Right lobe of liver (tissue), 6 donors: ENCODE results near the gene F11. TPM values are rescaled to one million over a fixed set of nuclear protein-coding genes. Genes with fewer than 3 reads are reported as not detected.

ENCODE experiments used
- ATAC-seq, 4 donors: fragments of 200-7000 bp; cut with Tn5 transposase; one replicate each; pipeline ENCODE4 v1.9.1; 2020; ENCODE audit warnings: mild to moderate bottlenecking in 4 of 4, moderate library complexity in 4 of 4
- DNase-seq, 3 donors: peaks; one replicate each; pipeline ENCODE4 v3.0.0-alpha.2; 2020
- H3K27ac ChIP-seq, 3 donors: fragments of 200-600 bp; one replicate each; pipeline ENCODE4 v1.8.0; 2022
- H3K27me3 ChIP-seq, 2 donors: fragments of 200-600 bp; one replicate each; pipeline ENCODE4 v1.8.0; 2022
- H3K36me3 ChIP-seq, 4 donors: fragments of 200-600 bp; sonication (generic) in 1 of 4; one replicate each; pipeline versions ENCODE4 v1.5.1 to v1.8.0; 2017 to 2022; ENCODE audit warnings: control low read depth in 1 of 4
- H3K4me1 ChIP-seq, 4 donors: fragments of 200-600 bp; sonication (generic) in 1 of 4; one replicate each; pipeline versions ENCODE4 v1.5.1 to v1.8.0; 2017 to 2022; ENCODE audit warnings: control low read depth in 1 of 4
- H3K4me3 ChIP-seq, 3 donors: fragments of 200-600 bp; one replicate each; pipeline ENCODE4 v1.8.0; 2022
- H3K9me3 ChIP-seq, 4 donors: fragments of 200-600 bp; sonication (generic) in 1 of 4; one replicate each; pipeline versions ENCODE4 v1.5.1 to v1.8.0; 2017 to 2022; ENCODE audit warnings: control low read depth in 1 of 4
- CTCF ChIP-seq, 4 donors: fragments of 200-600 bp in 3 of 4; fragments of 450-650 bp in 1 of 4; IDR thresholded peaks; one replicate each; pipeline versions ENCODE4 v1.5.1 to v1.8.0; 2016 to 2022; ENCODE audit warnings: antibody characterized with exemption in 4 of 4, mild to moderate bottlenecking in 2 of 4
- POLR2A ChIP-seq: fragments of 450-650 bp; IDR thresholded peaks from one replicate; pipeline ENCODE4 v1.6.1; 2017; ENCODE audit warnings: antibody characterized with exemption, mild to moderate bottlenecking
- WGBS: methylation state at CpG from one replicate; pipeline ENCODE4 v1.1.6; 2018; ENCODE audit warnings: low coverage, low lambda C conversion rate; ENCODE audit not compliant: insufficient coverage; ENCODE audit errors: missing lambda C conversion rate; 5-methylcytosine and 5-hydroxymethylcytosine counted together
- intact Hi-C, 2 donors: fragments of 100-400 bp; cut with DNase I; formaldehyde crosslinking; loops; one replicate each; pipeline versions ENCODE4 v1.11.2 to v1.14.1; 2022
- total RNA-seq, 6 experiments: library from RNA; depleted of rRNA in 2 of 6; stranded (reverse); fragments of >200 nt in 2 of 6; fragmentation: NEBNext Ultra II Directional in 3 of 6; extraction: Animal tissue kit (Norgen Biotek cat#: 25700) in 3 of 6; gene quantifications; one replicate each; pipeline versions ENCODE4 v1.1.0 to v1.2.4, GENCODE V29; 2016 to 2023
- donor health status: DM: no; HTN: yes; CAD: no.
- donor health status: DM: no; HTN: no; CAD: no.
- donor health status: DM: no; HTN: no; CAD: no.
- donor health status: DM: no; HTN: yes; CAD: no.
- donor health status: DM: no; HTN: yes; CAD: no.

F11 gene
- total RNA-seq, 6 experiments from 2014 or later = 94.5 to 201 (median 140) TPM

DNA sequence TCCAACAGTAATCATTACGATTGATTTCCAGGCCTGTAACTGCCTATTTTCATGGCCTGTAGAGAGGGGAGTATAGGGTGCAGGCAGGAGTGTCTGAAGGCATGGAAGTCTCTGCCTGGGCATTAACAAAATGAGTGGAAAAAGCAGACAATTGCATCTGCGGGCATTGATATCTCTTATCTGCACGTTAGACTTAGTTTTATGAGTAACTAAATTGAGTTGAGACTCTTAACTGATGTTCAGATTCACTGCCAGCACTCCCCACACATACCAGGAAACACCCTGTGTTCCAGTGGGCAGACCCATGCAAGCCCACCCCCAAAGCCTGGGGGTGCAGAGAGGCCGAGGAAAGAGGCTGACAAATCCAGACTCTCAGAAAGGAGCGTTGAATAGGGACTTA is 33.3 kb downstream of the F11 start:
- no peak for DNase-seq
- intact Hi-C loops = loop anchor here (10.0 kb wide), 1 partner anchor 286 kb away; no protein-coding TSS in a partner anchor
- WGBS = 72% methylated on average over 4 of the region's 5 CpGs
- no peak overlapping the region for H3K27ac ChIP-seq
- ATAC-seq = no peak
- H3K4me1 ChIP-seq = peaks cover 0 to 3% (median 0%) of the 10 kb centered on the region in 4 donors
- H3K36me3 ChIP-seq = no peaks in the 10 kb centered on the region
- no peak overlapping the region for H3K4me3 ChIP-seq
- no peaks in the 10 kb centered on the region for H3K9me3 ChIP-seq
- no peaks in the 10 kb centered on the region for H3K27me3 ChIP-seq
- TF ChIP-seq CTCF (IDR thresholded peaks at IDR 0.05) (no peak), POLR2A (no peak)

GRCh38 chr4:186300659-186301390 is 34.8 kb downstream of the F11 start:
- TF ChIP-seq POLR2A (no peak), CTCF (IDR thresholded peaks at IDR 0.05) (no peak)
- intact Hi-C loops = loop anchor here in 1 of 2 donors (10.0 kb wide), 1 partner anchor 264 kb away; no protein-coding TSS in a partner anchor
- no peak for DNase-seq
- ATAC-seq = no peak
- no peaks in the 10 kb centered on the region for H3K36me3 ChIP-seq
- WGBS = 72% methylated on average over 6 of the region's 6 CpGs
- H3K9me3 ChIP-seq = no peaks in the 10 kb centered on the region
- no peak overlapping the region for H3K4me3 ChIP-seq
- peaks cover 0 to 3% (median 0%) of the 10 kb centered on the region in 4 donors for H3K4me1 ChIP-seq
- no peaks in the 10 kb centered on the region for H3K27me3 ChIP-seq
- no peak overlapping the region for H3K27ac ChIP-seq

DNA sequence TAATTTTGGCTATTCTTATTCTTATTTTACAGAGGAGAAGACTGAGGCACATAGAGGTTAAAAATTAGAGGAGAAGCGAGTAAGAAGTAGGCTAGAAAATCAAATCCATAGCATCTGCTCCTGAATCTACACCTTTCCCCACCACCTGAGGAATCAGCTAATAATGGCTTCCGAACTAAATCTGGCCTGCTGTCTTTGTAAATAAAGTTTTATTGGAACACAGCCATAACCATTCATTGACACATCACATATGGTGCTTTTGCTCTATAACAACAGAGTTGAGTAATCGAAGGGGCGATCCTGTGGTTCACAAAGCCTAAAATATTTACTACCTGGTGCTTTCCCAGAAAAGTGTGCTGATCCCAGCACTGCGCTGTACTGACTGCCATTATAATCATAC is 38.2 kb downstream of the F11 start:
- 79% methylated on average over 5 of the region's 5 CpGs for WGBS

DNA sequence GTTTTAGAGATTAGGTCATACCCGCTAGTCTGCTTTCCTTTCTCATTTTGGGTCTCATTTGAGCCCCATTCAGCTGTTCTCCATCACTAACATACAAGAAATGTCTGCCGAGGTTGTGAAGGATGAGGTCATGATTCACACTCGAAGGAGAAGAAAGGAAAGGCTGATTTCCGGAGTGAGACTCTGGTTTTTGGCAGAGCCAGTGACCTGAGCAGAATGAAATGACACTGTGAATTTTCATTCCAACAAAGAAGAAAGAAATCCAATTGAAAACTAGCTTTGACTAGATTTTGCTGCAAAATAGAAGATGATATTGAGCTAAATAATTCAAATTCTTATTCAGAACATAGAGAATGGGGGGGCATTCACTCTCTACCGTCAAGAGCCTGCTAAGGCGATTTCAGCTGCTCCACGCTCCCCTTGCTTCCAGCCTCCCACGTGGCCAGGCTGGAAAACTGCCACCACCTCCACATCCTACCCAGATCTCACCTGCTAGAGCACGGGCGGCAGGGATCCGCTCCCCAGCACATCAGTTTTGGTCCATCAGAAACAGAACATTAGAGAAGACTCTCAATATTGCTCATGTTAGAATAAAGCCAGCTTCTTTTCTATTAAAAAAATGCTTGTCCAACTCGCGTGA is 39.0 kb downstream of the F11 start:
- WGBS = 44% methylated on average over 7 of the region's 13 CpGs

More for the DNA sequence above, 38.2 kb downstream of the F11 start:
- Histone ChIP-seq H3K9me3 (no peaks in the 10 kb centered on the region), H3K36me3 (no peaks in the 10 kb centered on the region), H3K27me3 (no peaks in the 10 kb centered on the region), H3K27ac (no peak overlapping the region), H3K4me1 (no peaks in the 10 kb centered on the region), H3K4me3 (no peak overlapping the region)
- intact Hi-C loops = loop anchor here in 1 of 2 donors (10.0 kb wide), 1 partner anchor 261 kb away; no protein-coding TSS in a partner anchor
- ATAC-seq (no peak), DNase-seq (no peak)
- TF ChIP-seq POLR2A (no peak), CTCF (IDR thresholded peaks at IDR 0.05) (no peak)

More for the DNA sequence above, 39.0 kb downstream of the F11 start:
- Histone ChIP-seq H3K27ac (no peak overlapping the region), H3K4me1 (no peaks in the 10 kb centered on the region), H3K27me3 (no peaks in the 10 kb centered on the region), H3K36me3 (no peaks in the 10 kb centered on the region), H3K4me3 (no peak overlapping the region), H3K9me3 (no peaks in the 10 kb centered on the region)
- ATAC-seq = no peak
- no peak for TF ChIP-seq POLR2A
- no peak for TF ChIP-seq CTCF (IDR thresholded peaks at IDR 0.05)
- intact Hi-C loops = loop anchor here in 1 of 2 donors (10.0 kb wide), 1 partner anchor 260 kb away; no protein-coding TSS in a partner anchor
- no peak for DNase-seq
